Measurements from ENCODE around the gene HSPA14. TPM values are rescaled to one million over a fixed set of nuclear protein-coding genes. Genes with fewer than 3 reads are reported as not detected.
"Not testable (repeated sequence)": the region's sequence is repeated elsewhere in the genome, so short reads cannot be mapped to it uniquely, and the experiment has no call there.

Gene HSPA14
- total RNA-seq, 3 donors from 2014 or later (not counting 1 experiment from before 2014, with no cell fraction given): 18.9 to 25.6 (median 24.5) TPM

GRCh38 chr10:14858338-14858960 lies 20.3 kb downstream of the HSPA14 start:
- Histone ChIP-seq H3K4me3 (ENCODE audit: low read length) (no peak overlapping the region), H3K27ac (ENCODE audit: low read length) (no peak overlapping the region), H3K9me3 (ENCODE audit: control insufficient read depth, insufficient read depth, low read length) (no peaks in the 10 kb centered on the region), H3K27me3 (ENCODE audit: control insufficient read depth, insufficient read depth, low read length) (no peaks in the 10 kb centered on the region), H3K4me1 (ENCODE audit: control insufficient read depth, insufficient read depth, low read length) (no peaks in the 10 kb centered on the region), H3K36me3 (ENCODE audit: control insufficient read depth, insufficient read depth, low read length) (peaks cover 40% of the 10 kb centered on the region)
- H3K4me3 Mint-ChIP-seq: no peak overlapping the region
- no peak for DNase-seq
- H3K36me3 Mint-ChIP-seq: peaks cover 13% of the 10 kb centered on the region
- TF ChIP-seq CTCF (IDR thresholded peaks at IDR 0.05): no peak
- H3K27ac Mint-ChIP-seq: no peak overlapping the region
- H3K27me3 Mint-ChIP-seq (ENCODE audit: low read depth in 2 of 2): no peaks in the 10 kb centered on the region
- intact Hi-C loops (cut with micrococcal nuclease): no loop called here
- peaks cover 13 to 14% of the 10 kb centered on the region in 2 donors for H3K4me1 Mint-ChIP-seq
- 91% methylated on average over 3 of the region's 6 CpGs for WGBS (ENCODE audit: insufficient coverage)
- no peaks in the 10 kb centered on the region for H3K9me3 Mint-ChIP-seq
- no peak for ATAC-seq

- H3K36me3 ChIP-seq (ENCODE audit: control insufficient read depth, insufficient read depth, low read length): peaks cover 37% of the 10 kb centered on the region
- intact Hi-C loops (cut with micrococcal nuclease): no loop called here
- no peak overlapping the region for H3K27ac ChIP-seq (ENCODE audit: low read length)
- H3K27me3 ChIP-seq (ENCODE audit: control insufficient read depth, insufficient read depth, low read length): no peaks in the 10 kb centered on the region
- Mint-ChIP-seq H3K4me3 (no peak overlapping the region), H3K36me3 (peaks cover 13% of the 10 kb centered on the region), H3K27me3 (ENCODE audit: low read depth in 2 of 2) (no peaks in the 10 kb centered on the region), H3K4me1 (peaks cover 13 to 14% of the 10 kb centered on the region in 2 donors), H3K9me3 (no peaks in the 10 kb centered on the region), H3K27ac (no peak overlapping the region)
- no peak overlapping the region for H3K4me3 ChIP-seq (ENCODE audit: low read length)
- no peak for TF ChIP-seq CTCF (IDR thresholded peaks at IDR 0.05)
- DNase-seq (no peak), ATAC-seq (no peak)
- H3K9me3 ChIP-seq (ENCODE audit: control insufficient read depth, insufficient read depth, low read length): no peaks in the 10 kb centered on the region
- WGBS (ENCODE audit: insufficient coverage): 82% methylated on average over 5 of the region's 5 CpGs
- H3K4me1 ChIP-seq (ENCODE audit: control insufficient read depth, insufficient read depth, low read length): no peaks in the 10 kb centered on the region
Observed at GRCh38 chr10:14859043-14859442, 20.9 kb downstream of the HSPA14 start.

GRCh38 chr10:14859775-14860174 lies 21.7 kb downstream of the HSPA14 start:
- H3K4me1 ChIP-seq (ENCODE audit: control insufficient read depth, insufficient read depth, low read length): no peaks in the 10 kb centered on the region
- intact Hi-C loops (cut with micrococcal nuclease): no loop called here
- ATAC-seq (no peak), DNase-seq (no peak)
- H3K4me3 ChIP-seq (ENCODE audit: low read length): no peak overlapping the region
- no peaks in the 10 kb centered on the region for H3K9me3 ChIP-seq (ENCODE audit: control insufficient read depth, insufficient read depth, low read length)
- no peaks in the 10 kb centered on the region for H3K27me3 ChIP-seq (ENCODE audit: control insufficient read depth, insufficient read depth, low read length)
- peaks cover 13 to 14% of the 10 kb centered on the region in 2 donors for H3K4me1 Mint-ChIP-seq
- TF ChIP-seq CTCF (IDR thresholded peaks at IDR 0.05): no peak
- peaks cover 30% of the 10 kb centered on the region for H3K36me3 ChIP-seq (ENCODE audit: control insufficient read depth, insufficient read depth, low read length)
- H3K9me3 Mint-ChIP-seq: no peaks in the 10 kb centered on the region
- H3K27me3 Mint-ChIP-seq (ENCODE audit: low read depth in 2 of 2): no peaks in the 10 kb centered on the region
- peak overlapping the region in 1 of 2 donors; percentile 34 for H3K27ac Mint-ChIP-seq
- H3K36me3 Mint-ChIP-seq: peaks cover 13% of the 10 kb centered on the region
- H3K27ac ChIP-seq (ENCODE audit: low read length): no peak overlapping the region
- no peak overlapping the region for H3K4me3 Mint-ChIP-seq

GRCh38 chr10:14860791-14861190 lies 22.7 kb downstream of the HSPA14 start:
- peak overlapping the region in 1 of 2 donors; percentile 34 for H3K27ac Mint-ChIP-seq
- Histone ChIP-seq H3K27ac (ENCODE audit: low read length) (no peak overlapping the region), H3K27me3 (ENCODE audit: control insufficient read depth, insufficient read depth, low read length) (no peaks in the 10 kb centered on the region), H3K36me3 (ENCODE audit: control insufficient read depth, insufficient read depth, low read length) (peaks cover 20% of the 10 kb centered on the region), H3K9me3 (ENCODE audit: control insufficient read depth, insufficient read depth, low read length) (no peaks in the 10 kb centered on the region), H3K4me1 (ENCODE audit: control insufficient read depth, insufficient read depth, low read length) (no peaks in the 10 kb centered on the region), H3K4me3 (ENCODE audit: low read length) (no peak overlapping the region)
- no peaks in the 10 kb centered on the region for H3K9me3 Mint-ChIP-seq
- DNase-seq (no peak), ATAC-seq (no peak)
- H3K36me3 Mint-ChIP-seq: peaks cover 13% of the 10 kb centered on the region
- intact Hi-C loops (cut with micrococcal nuclease): no loop called here
- peaks cover 13 to 14% of the 10 kb centered on the region in 2 donors for H3K4me1 Mint-ChIP-seq
- no peak for TF ChIP-seq CTCF (IDR thresholded peaks at IDR 0.05)
- no peaks in the 10 kb centered on the region for H3K27me3 Mint-ChIP-seq (ENCODE audit: low read depth in 2 of 2)
- WGBS (ENCODE audit: insufficient coverage): 100% methylated on average over 1 of the region's 1 CpG
- no peak overlapping the region for H3K4me3 Mint-ChIP-seq

- H3K9me3 Mint-ChIP-seq; H3K27me3 ChIP-seq (ENCODE audit: control insufficient read depth, insufficient read depth, low read length); intact Hi-C loops (cut with micrococcal nuclease); H3K27me3 Mint-ChIP-seq (ENCODE audit: low read depth in 2 of 2); DNase-seq; ATAC-seq; H3K27ac ChIP-seq (ENCODE audit: low read length); H3K9me3 ChIP-seq (ENCODE audit: control insufficient read depth, insufficient read depth, low read length); H3K4me1 Mint-ChIP-seq; H3K4me3 ChIP-seq (ENCODE audit: low read length); H3K4me3 Mint-ChIP-seq; H3K27ac Mint-ChIP-seq; H3K36me3 Mint-ChIP-seq; H3K4me1 ChIP-seq (ENCODE audit: control insufficient read depth, insufficient read depth, low read length): not testable (repeated sequence)
- 97% methylated on average over 3 of the region's 6 CpGs for WGBS (ENCODE audit: insufficient coverage)
- H3K36me3 ChIP-seq (ENCODE audit: control insufficient read depth, insufficient read depth, low read length): peaks cover 26% of the 10 kb centered on the region
Observed at GRCh38 chr10:14864466-14864865, 26.4 kb downstream of the HSPA14 start.

All from natural killer cell (primary cell).